Measurements from ENCODE around the gene GPR78.

The GPR78 gene

DNA sequence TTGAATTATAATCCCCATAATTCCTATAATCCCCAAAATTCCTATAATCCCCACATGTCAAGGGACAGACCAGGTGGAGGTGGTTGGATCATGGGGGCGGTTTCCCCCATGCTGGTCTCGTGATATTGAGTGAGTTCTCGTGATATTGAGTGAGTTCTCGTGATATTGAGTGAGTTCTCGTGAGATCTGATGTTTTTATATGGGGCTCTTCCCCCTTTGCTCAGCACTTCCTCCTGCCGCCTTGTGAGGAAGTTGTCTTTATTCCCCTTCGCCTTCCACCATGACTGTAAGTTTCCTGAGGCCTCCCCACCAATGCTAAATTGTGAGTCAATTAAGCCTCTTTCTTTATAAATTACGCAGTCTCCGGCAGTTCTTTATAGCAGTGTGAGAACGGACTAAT is 36.6 kb upstream of the GPR78 start:
- no peak for TF ChIP-seq ZNF8 (CRISPR knock-in tag; IDR thresholded peaks at IDR 0.05)
- no peak for TF ChIP-seq ZC3H10 (CRISPR knock-in tag; IDR thresholded peaks at IDR 0.05)
- no peak for TF ChIP-seq ARNTL (CRISPR knock-in tag; IDR thresholded peaks at IDR 0.05; ENCODE audit: borderline replicate concordance, low read depth)
- no peak for TF ChIP-seq ZNF565 (CRISPR knock-in tag; conservative IDR thresholded peaks at IDR 0.05; ENCODE audit: low read depth)
- TF ChIP-seq ZFP3 (CRISPR knock-in tag; IDR thresholded peaks at IDR 0.05), result no peak
- TF ChIP-seq ZNF70 (CRISPR knock-in tag; IDR thresholded peaks at IDR 0.05), result no peak
- TF ChIP-seq OSR1 (CRISPR knock-in tag; IDR thresholded peaks at IDR 0.05), result no peak
- TF ChIP-seq ESRRG (CRISPR knock-in tag; IDR thresholded peaks at IDR 0.05), result no peak
- ATAC-seq, result no peak

DNA sequence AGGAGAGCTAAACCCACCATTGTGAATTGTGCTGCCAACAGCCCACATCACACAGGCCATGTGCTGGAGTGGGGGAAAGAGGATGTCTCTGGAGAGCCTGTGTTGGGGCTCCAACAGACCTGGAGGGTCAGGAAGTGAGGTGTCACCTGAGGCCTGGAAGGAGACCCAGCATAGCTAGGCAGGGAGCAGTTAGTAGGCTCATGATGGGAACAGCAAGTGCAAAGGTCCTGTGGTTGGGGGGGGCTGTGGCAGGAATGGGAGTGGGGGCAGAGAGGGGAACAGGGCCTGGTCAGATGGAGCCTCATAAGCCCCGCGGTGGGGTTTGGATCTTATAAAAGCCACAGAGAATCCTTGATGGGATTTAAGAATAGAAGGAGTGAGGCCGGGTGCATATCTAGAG is 35.9 kb upstream of the GPR78 start:
- TF ChIP-seq, protein P1, sequence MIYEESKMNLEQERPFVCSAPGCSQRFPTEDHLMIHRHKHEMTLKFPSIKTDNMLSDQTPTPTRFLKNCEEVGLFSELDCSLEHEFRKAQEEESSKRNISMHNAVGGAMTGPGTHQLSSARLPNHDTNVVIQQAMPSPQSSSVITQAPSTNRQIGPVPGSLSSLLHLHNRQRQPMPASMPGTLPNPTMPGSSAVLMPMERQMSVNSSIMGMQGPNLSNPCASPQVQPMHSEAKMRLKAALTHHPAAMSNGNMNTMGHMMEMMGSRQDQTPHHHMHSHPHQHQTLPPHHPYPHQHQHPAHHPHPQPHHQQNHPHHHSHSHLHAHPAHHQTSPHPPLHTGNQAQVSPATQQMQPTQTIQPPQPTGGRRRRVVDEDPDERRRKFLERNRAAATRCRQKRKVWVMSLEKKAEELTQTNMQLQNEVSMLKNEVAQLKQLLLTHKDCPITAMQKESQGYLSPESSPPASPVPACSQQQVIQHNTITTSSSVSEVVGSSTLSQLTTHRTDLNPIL (CRISPR knock-in tag; IDR thresholded peaks at IDR 0.05; ENCODE audit: low read depth), result no peak
- ATAC-seq, result no peak

DNA sequence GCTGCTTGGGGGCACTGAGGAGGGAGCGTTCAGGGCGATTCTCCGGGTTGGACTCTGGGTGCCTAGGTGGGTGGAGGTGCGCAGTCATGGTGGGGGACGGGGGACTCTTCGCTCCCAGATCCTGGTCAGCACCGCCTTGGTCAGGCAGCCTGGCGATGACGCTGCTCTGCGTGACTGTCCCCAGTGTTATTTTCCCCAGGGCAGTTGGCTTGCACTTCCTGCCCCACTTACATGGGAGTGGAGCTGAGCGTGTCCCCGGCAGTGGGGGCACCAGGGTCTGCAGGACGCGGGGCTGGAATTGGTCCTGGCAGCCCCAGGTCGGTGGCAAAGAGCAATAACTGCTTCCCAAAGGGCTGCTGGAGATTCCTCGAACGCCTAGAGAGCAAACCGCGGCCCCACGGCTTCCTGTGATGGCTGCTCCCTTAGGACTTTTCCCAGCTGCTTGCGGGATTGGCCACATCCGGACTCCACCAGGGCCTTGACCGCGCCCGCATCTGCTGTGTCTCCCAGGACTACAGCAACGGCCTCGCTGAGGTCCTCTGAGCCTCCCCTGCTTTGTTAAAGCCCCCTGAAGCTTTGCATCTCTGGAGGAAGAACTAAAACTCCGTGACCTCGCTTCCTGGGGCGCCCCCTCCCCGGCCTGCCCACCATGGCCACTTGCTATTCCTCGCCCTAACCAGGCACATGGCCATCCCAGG is 35.3 kb upstream of the GPR78 start:
- no peak for ATAC-seq
- TF ChIP-seq, protein P2, sequence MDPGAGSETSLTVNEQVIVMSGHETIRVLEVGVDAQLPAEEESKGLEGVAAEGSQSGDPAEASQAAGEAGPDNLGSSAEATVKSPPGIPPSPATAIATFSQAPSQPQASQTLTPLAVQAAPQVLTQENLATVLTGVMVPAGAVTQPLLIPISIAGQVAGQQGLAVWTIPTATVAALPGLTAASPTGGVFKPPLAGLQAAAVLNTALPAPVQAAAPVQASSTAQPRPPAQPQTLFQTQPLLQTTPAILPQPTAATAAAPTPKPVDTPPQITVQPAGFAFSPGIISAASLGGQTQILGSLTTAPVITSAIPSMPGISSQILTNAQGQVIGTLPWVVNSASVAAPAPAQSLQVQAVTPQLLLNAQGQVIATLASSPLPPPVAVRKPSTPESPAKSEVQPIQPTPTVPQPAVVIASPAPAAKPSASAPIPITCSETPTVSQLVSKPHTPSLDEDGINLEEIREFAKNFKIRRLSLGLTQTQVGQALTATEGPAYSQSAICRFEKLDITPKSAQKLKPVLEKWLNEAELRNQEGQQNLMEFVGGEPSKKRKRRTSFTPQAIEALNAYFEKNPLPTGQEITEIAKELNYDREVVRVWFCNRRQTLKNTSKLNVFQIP (CRISPR knock-in tag; IDR thresholded peaks at IDR 0.05; ENCODE audit: borderline replicate concordance, low read depth), result no peak
- TF ChIP-seq ISL1 (CRISPR knock-in tag; IDR thresholded peaks at IDR 0.05) (no peak), ZNF8 (CRISPR knock-in tag; IDR thresholded peaks at IDR 0.05) (no peak), ARNTL (CRISPR knock-in tag; IDR thresholded peaks at IDR 0.05; ENCODE audit: borderline replicate concordance, low read depth) (no peak), TCF4 (CRISPR knock-in tag; IDR thresholded peaks at IDR 0.05; ENCODE audit: borderline replicate concordance) (no peak), CSDC2 (CRISPR knock-in tag; IDR thresholded peaks at IDR 0.05) (no peak), TOX (CRISPR knock-in tag; IDR thresholded peaks at IDR 0.05; ENCODE audit: borderline replicate concordance) (no peak), PPARA (CRISPR knock-in tag; IDR thresholded peaks at IDR 0.05; ENCODE audit: borderline replicate concordance) (no peak)
- TF ChIP-seq, protein P3, sequence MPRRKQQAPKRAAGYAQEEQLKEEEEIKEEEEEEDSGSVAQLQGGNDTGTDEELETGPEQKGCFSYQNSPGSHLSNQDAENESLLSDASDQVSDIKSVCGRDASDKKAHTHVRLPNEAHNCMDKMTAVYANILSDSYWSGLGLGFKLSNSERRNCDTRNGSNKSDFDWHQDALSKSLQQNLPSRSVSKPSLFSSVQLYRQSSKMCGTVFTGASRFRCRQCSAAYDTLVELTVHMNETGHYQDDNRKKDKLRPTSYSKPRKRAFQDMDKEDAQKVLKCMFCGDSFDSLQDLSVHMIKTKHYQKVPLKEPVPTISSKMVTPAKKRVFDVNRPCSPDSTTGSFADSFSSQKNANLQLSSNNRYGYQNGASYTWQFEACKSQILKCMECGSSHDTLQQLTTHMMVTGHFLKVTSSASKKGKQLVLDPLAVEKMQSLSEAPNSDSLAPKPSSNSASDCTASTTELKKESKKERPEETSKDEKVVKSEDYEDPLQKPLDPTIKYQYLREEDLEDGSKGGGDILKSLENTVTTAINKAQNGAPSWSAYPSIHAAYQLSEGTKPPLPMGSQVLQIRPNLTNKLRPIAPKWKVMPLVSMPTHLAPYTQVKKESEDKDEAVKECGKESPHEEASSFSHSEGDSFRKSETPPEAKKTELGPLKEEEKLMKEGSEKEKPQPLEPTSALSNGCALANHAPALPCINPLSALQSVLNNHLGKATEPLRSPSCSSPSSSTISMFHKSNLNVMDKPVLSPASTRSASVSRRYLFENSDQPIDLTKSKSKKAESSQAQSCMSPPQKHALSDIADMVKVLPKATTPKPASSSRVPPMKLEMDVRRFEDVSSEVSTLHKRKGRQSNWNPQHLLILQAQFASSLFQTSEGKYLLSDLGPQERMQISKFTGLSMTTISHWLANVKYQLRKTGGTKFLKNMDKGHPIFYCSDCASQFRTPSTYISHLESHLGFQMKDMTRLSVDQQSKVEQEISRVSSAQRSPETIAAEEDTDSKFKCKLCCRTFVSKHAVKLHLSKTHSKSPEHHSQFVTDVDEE (CRISPR knock-in tag; IDR thresholded peaks at IDR 0.05), result no peak

DNA sequence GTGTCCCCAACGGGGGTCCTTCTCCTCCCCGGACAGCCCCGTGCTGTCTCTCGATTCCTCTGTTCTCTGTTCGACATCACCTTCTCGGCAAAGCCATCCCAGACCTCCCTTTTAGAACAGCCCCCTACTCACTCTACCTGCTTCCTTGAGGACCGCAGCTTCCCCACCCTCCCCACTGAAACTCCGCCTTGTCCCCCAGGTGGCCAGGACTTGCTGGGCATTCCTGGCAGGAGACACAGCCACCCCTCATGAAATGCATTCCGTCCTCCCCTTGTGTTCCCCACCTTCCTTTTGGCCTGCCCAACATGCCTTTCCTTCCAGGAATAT is 34.8 kb upstream of the GPR78 start:
- TF ChIP-seq, protein P2 (CRISPR knock-in tag; IDR thresholded peaks at IDR 0.05; ENCODE audit: borderline replicate concordance, low read depth), result no peak
- TF ChIP-seq ESRRG (CRISPR knock-in tag; IDR thresholded peaks at IDR 0.05), result no peak
- TF ChIP-seq ISL1 (CRISPR knock-in tag; IDR thresholded peaks at IDR 0.05), result no peak
- ATAC-seq, result no peak

DNA sequence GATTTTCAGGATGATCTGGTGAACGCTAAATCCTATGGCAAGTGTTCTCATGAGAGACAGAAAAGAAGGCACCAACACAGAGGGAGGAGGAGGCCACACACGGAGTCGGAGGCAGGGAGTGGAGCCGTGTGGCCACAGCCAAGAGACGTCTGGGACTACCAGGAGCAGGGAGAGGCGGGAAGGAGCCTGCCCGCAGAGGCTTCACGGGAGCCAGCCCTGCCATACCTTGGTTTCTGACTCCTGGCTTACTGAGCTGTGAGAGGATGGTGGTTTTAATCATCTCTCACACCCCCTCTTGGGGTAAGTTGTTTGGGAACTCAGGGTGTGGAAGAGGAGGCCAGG is 33.5 kb upstream of the GPR78 start:
- TF ChIP-seq ZC3H10 (CRISPR knock-in tag; IDR thresholded peaks at IDR 0.05) (no peak), ESRRG (CRISPR knock-in tag; IDR thresholded peaks at IDR 0.05) (no peak), TOX (CRISPR knock-in tag; IDR thresholded peaks at IDR 0.05; ENCODE audit: borderline replicate concordance) (no peak), ARNTL (CRISPR knock-in tag; IDR thresholded peaks at IDR 0.05; ENCODE audit: borderline replicate concordance, low read depth) (no peak)
- TF ChIP-seq, protein P4, sequence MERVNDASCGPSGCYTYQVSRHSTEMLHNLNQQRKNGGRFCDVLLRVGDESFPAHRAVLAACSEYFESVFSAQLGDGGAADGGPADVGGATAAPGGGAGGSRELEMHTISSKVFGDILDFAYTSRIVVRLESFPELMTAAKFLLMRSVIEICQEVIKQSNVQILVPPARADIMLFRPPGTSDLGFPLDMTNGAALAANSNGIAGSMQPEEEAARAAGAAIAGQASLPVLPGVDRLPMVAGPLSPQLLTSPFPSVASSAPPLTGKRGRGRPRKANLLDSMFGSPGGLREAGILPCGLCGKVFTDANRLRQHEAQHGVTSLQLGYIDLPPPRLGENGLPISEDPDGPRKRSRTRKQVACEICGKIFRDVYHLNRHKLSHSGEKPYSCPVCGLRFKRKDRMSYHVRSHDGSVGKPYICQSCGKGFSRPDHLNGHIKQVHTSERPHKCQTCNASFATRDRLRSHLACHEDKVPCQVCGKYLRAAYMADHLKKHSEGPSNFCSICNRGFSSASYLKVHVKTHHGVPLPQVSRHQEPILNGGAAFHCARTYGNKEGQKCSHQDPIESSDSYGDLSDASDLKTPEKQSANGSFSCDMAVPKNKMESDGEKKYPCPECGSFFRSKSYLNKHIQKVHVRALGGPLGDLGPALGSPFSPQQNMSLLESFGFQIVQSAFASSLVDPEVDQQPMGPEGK (CRISPR knock-in tag; IDR thresholded peaks at IDR 0.05; ENCODE audit: borderline replicate concordance), result no peak
- no peak for ATAC-seq
